Endodermal cell (in vitro differentiated cells): ENCODE results near the gene CYP2W1. TPM values are rescaled to one million over a fixed set of nuclear protein-coding genes. Genes with fewer than 3 reads are reported as not detected.
"Not testable (repeated sequence)": the region's sequence is repeated elsewhere in the genome, so short reads cannot be mapped to it uniquely, and the experiment has no call there.

Source experiments
- DNase-seq: peaks from one replicate; pipeline ENCODE4 v3.0.0-alpha.2; 2017
- H3K27ac ChIP-seq: 2 replicates; pipeline ENCODE4 v1.5.1; 2013; ENCODE audit warnings: mild to moderate bottlenecking, low read depth, low read length, moderate library complexity
- H3K27me3 ChIP-seq: 2 replicates; pipeline ENCODE4 v1.6.1; 2013; ENCODE audit warnings: mild to moderate bottlenecking, low read length, moderate library complexity; ENCODE audit not compliant: insufficient read depth, control insufficient read depth, poor library complexity, severe bottlenecking
- H3K36me3 ChIP-seq: 2 replicates; pipeline ENCODE4 v1.7.0; 2013; ENCODE audit warnings: mild to moderate bottlenecking, low read length, moderate library complexity; ENCODE audit not compliant: control insufficient read depth, insufficient read depth
- H3K4me1 ChIP-seq: one replicate; pipeline ENCODE4 v1.7.0; 2013; ENCODE audit warnings: low read length; ENCODE audit not compliant: control insufficient read depth, insufficient read depth
- H3K4me3 ChIP-seq: 2 replicates; pipeline ENCODE4 v1.5.1; 2013; ENCODE audit warnings: mild to moderate bottlenecking, low read length, moderate library complexity
- H3K9ac ChIP-seq: 2 replicates; pipeline ENCODE4 v1.6.1; 2013; ENCODE audit warnings: mild to moderate bottlenecking, low read length, moderate library complexity; ENCODE audit not compliant: poor library complexity, severe bottlenecking; ENCODE audit errors: extremely low read depth
- H3K9me3 ChIP-seq: 2 replicates; pipeline ENCODE4 v1.6.1; 2013; ENCODE audit warnings: mild to moderate bottlenecking, low read length, moderate library complexity; ENCODE audit not compliant: control insufficient read depth
- H3K27ac Mint-ChIP-seq: 2 replicates; pipeline ENCODE4 v1.8.0; 2020; ENCODE audit warnings: mixed read lengths
- H3K27me3 Mint-ChIP-seq: 2 replicates; pipeline ENCODE4 v1.8.0; 2021; ENCODE audit warnings: mild to moderate bottlenecking, mixed read lengths; ENCODE audit not compliant: insufficient read depth
- H3K36me3 Mint-ChIP-seq: 2 replicates; pipeline ENCODE4 v1.8.0; 2020; ENCODE audit warnings: low read depth, mixed read lengths
- H3K4me1 Mint-ChIP-seq: 2 replicates; pipeline ENCODE4 v1.8.0; 2020; ENCODE audit warnings: mixed read lengths
- H3K4me3 Mint-ChIP-seq: 2 replicates; pipeline ENCODE4 v1.8.0; 2020; ENCODE audit warnings: mild to moderate bottlenecking, moderate library complexity, mixed read lengths
- H3K9me3 Mint-ChIP-seq: 2 replicates; pipeline ENCODE4 v1.8.0; 2020; ENCODE audit warnings: mild to moderate bottlenecking, mixed read lengths
- WGBS, 2 experiments: methylation state at CpG; one replicate each; pipeline versions ENCODE4 v1.1.5 to v1.1.7; 2013; ENCODE audit warnings: missing lambda C conversion rate in 2 of 2, mixed read lengths in 1 of 2; ENCODE audit not compliant: insufficient coverage in 1 of 2, insufficient read length in 1 of 2; 5-methylcytosine and 5-hydroxymethylcytosine counted together
- total RNA-seq, 2 donors: library from RNA; stranded (reverse); fragmentation: NEBNext Ultra II Directional in 1 of 2; extraction: Animal tissue kit (Norgen Biotek cat#: 25700) in 1 of 2; gene quantifications; 2 replicates in 1 of 2; 3 replicates in 1 of 2; pipeline ENCODE4 v1.2.1, GENCODE V29; 2021
- TF ChIP-seq, protein P1 (sequence below): fragments of 200-600 bp; sonication (generic); conservative IDR thresholded peaks from 2 replicates; pipeline ENCODE4 v1.5.0; 2021; ENCODE audit warnings: antibody characterized with exemption, mild to moderate bottlenecking

The CYP2W1 gene
- total RNA-seq, 2 donors from 2014 or later: not detected

DNA sequence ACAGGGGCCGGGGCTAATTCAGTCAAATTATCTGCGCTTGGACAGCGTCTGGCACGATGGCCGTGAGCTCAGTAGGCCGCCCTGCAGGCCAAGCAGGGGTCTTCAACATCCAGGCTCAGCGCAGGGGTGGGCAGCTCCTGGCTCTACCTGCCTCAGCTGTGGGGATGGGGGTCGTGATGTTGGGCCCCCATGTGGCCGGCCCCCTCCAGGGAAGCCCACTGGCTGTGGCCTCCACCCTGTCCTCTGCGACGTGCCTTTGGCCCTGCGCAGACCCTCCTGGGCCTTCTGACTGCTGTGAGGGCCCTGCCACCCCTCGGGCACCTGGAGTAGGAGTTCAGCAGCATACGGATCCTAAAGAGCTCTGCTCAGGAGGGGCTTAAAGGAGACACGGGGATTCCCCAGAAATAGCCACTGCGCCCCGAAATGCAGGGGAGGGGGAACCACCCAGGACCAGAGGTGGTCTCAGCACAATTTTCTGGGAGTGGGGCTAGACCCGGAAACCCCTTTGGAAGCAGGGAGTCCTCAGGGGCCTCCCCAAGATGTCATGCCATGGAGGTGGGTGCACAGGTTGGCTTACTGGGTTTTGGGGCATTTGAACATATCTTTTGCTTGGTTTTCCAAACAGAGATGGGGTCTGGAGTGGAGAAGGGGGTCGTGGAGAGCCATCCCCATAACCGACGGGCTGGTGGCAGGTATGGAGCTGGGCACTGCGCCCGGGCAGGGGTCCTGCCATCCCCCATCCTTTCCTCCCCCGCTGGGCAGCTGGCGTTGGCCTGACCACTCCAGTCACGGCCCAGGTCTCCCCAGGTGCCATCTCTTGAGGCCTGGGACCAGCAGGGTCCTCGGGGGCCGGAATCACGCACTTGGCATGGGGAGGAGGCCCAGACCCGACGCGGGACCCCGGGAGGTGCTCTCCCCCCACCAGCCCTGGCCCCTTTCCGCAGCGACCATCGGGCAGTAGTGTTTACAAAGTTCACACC, 24.5 kb upstream of the CYP2W1 start:
- Histone ChIP-seq H3K27ac (no peak overlapping the region), H3K9me3 (no peaks in the 10 kb centered on the region), H3K36me3 (no peaks in the 10 kb centered on the region), H3K4me3 (no peak overlapping the region), H3K27me3 (peaks cover 17% of the 10 kb centered on the region), H3K9ac (no peak overlapping the region), H3K4me1 (no peaks in the 10 kb centered on the region)
- H3K36me3 Mint-ChIP-seq: no peaks in the 10 kb centered on the region
- no peaks in the 10 kb centered on the region for H3K4me1 Mint-ChIP-seq
- H3K9me3 Mint-ChIP-seq: peaks cover 1% of the 10 kb centered on the region
- 90 to 91% methylated on average over 16 to 36 of the region's 36 CpGs for WGBS, 2 experiments
- H3K4me3 Mint-ChIP-seq: no peak overlapping the region
- no peak overlapping the region for H3K27ac Mint-ChIP-seq
- peaks cover 12% of the 10 kb centered on the region for H3K27me3 Mint-ChIP-seq
- no peak for DNase-seq
- TF ChIP-seq, protein P1, sequence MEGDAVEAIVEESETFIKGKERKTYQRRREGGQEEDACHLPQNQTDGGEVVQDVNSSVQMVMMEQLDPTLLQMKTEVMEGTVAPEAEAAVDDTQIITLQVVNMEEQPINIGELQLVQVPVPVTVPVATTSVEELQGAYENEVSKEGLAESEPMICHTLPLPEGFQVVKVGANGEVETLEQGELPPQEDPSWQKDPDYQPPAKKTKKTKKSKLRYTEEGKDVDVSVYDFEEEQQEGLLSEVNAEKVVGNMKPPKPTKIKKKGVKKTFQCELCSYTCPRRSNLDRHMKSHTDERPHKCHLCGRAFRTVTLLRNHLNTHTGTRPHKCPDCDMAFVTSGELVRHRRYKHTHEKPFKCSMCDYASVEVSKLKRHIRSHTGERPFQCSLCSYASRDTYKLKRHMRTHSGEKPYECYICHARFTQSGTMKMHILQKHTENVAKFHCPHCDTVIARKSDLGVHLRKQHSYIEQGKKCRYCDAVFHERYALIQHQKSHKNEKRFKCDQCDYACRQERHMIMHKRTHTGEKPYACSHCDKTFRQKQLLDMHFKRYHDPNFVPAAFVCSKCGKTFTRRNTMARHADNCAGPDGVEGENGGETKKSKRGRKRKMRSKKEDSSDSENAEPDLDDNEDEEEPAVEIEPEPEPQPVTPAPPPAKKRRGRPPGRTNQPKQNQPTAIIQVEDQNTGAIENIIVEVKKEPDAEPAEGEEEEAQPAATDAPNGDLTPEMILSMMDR: peak; percentile 56

GRCh38 chr7:959271-959670, 23.7 kb upstream of the CYP2W1 start:
- Mint-ChIP-seq H3K4me3 (no peak overlapping the region), H3K9me3 (peaks cover 1% of the 10 kb centered on the region), H3K27me3 (peaks cover 12% of the 10 kb centered on the region), H3K27ac (no peak overlapping the region), H3K4me1 (no peaks in the 10 kb centered on the region), H3K36me3 (no peaks in the 10 kb centered on the region)
- H3K4me1 ChIP-seq: no peaks in the 10 kb centered on the region
- TF ChIP-seq, protein P1: no peak
- H3K4me3 ChIP-seq: no peak overlapping the region
- whole genome bisulfite sequencing, 2 experiments: 63 to 76% methylated on average over 18 to 20 of the region's 20 CpGs
- DNase-seq: no peak
- H3K36me3 ChIP-seq: no peaks in the 10 kb centered on the region
- no peak overlapping the region for H3K9ac ChIP-seq
- no peak overlapping the region for H3K27ac ChIP-seq
- H3K27me3 ChIP-seq: peaks cover 14% of the 10 kb centered on the region
- H3K9me3 ChIP-seq: no peaks in the 10 kb centered on the region

GRCh38 chr7:959740-960139, 23.2 kb upstream of the CYP2W1 start:
- not testable (repeated sequence) for H3K27ac Mint-ChIP-seq, H3K27ac ChIP-seq, H3K36me3 ChIP-seq, H3K4me1 ChIP-seq, H3K36me3 Mint-ChIP-seq, H3K4me1 Mint-ChIP-seq, DNase-seq, H3K9me3 Mint-ChIP-seq, H3K4me3 ChIP-seq, H3K9ac ChIP-seq, H3K4me3 Mint-ChIP-seq, H3K9me3 ChIP-seq
- 92 to 94% methylated on average over 6 to 10 of the region's 10 CpGs for WGBS, 2 experiments
- peaks cover 14% of the 10 kb centered on the region for H3K27me3 ChIP-seq
- H3K27me3 Mint-ChIP-seq: peaks cover 12% of the 10 kb centered on the region
